ENCODE results near the gene SPEM3.

Gene SPEM3

GRCh38 chr17:7423679-7424078 lies 5.0 kb upstream of the SPEM3 start:
- Histone ChIP-seq H3K9ac (ENCODE audit: low read length) (no peak overlapping the region), H3K79me2 (ENCODE audit: insufficient read depth, low read length) (no peaks in the 10 kb centered on the region), H3K27ac (ENCODE audit: low read depth, low read length) (no peak overlapping the region), H3K9me3 (ENCODE audit: insufficient read depth, low read length) (no peaks in the 10 kb centered on the region), H4K20me1 (ENCODE audit: low read depth, low read length) (no peaks in the 10 kb centered on the region), H3K4me3 (ENCODE audit: insufficient read depth, low read length, poor library complexity, severe bottlenecking) (no peak overlapping the region), H3K4me2 (ENCODE audit: low read depth, low read length, poor library complexity, severe bottlenecking) (no peak overlapping the region), H3K36me3 (ENCODE audit: low read length) (no peaks in the 10 kb centered on the region), H3K27me3 (ENCODE audit: low read length) (no peaks in the 10 kb centered on the region), H3F3A (ENCODE audit: insufficient read depth) (no peaks in the 10 kb centered on the region), H2AFZ (ENCODE audit: low read depth, low read length, severe bottlenecking) (no peak overlapping the region), H3K9me2 (replicated peaks; ENCODE audit: insufficient read depth, low read length) (no peaks in the 10 kb centered on the region)
- no peak for TF ChIP-seq CTCF (IDR thresholded peaks at IDR 0.05; ENCODE audit: insufficient read depth, low read length, poor library complexity, severe bottlenecking)
- TF ChIP-seq EZH2phosphoT487 (conservative IDR thresholded peaks at IDR 0.05; ENCODE audit: low read length), result no peak

GRCh38 chr17:7425316-7425715 lies 3.3 kb upstream of the SPEM3 start, which contains the start of gene SPEM2:
Gene SPEM2 (plus strand): TSS chr17:7425616. CDS start chr17:7425689, 73 bp downstream.
- H3F3A ChIP-seq (ENCODE audit: insufficient read depth), result no peaks in the 10 kb centered on the region
- H2AFZ ChIP-seq (ENCODE audit: low read depth, low read length, severe bottlenecking), result no peak within 1 kb of the TSS
- no peaks in the 10 kb centered on the region for H3K27me3 ChIP-seq (ENCODE audit: low read length)
- no peak within 1 kb of the TSS for H3K9ac ChIP-seq (ENCODE audit: low read length)
- H3K36me3 ChIP-seq (ENCODE audit: low read length), result no peaks in the 10 kb centered on the region
- no peaks in the 10 kb centered on the region for H3K9me3 ChIP-seq (ENCODE audit: insufficient read depth, low read length)
- H4K20me1 ChIP-seq (ENCODE audit: low read depth, low read length), result no peaks in the 10 kb centered on the region
- no peak within 1 kb of the TSS for H3K4me3 ChIP-seq (ENCODE audit: insufficient read depth, low read length, poor library complexity, severe bottlenecking)
- H3K4me2 ChIP-seq (ENCODE audit: low read depth, low read length, poor library complexity, severe bottlenecking), result no peak within 1 kb of the TSS
- no peak for TF ChIP-seq CTCF (IDR thresholded peaks at IDR 0.05; ENCODE audit: insufficient read depth, low read length, poor library complexity, severe bottlenecking)
- TF ChIP-seq EZH2phosphoT487 (conservative IDR thresholded peaks at IDR 0.05; ENCODE audit: low read length), result no peak
- H3K79me2 ChIP-seq (ENCODE audit: insufficient read depth, low read length), result no peaks in the 10 kb centered on the region
- H3K27ac ChIP-seq (ENCODE audit: low read depth, low read length), result no peak within 1 kb of the TSS
- H3K9me2 ChIP-seq (replicated peaks; ENCODE audit: insufficient read depth, low read length), result no peaks in the 10 kb centered on the region

- no peak overlapping the region for H3K9ac ChIP-seq (ENCODE audit: low read length)
- H3K9me3 ChIP-seq (ENCODE audit: insufficient read depth, low read length), result no peaks in the 10 kb centered on the region
- H3K79me2 ChIP-seq (ENCODE audit: insufficient read depth, low read length), result no peaks in the 10 kb centered on the region
- no peak overlapping the region for H2AFZ ChIP-seq (ENCODE audit: low read depth, low read length, severe bottlenecking)
- no peaks in the 10 kb centered on the region for H3F3A ChIP-seq (ENCODE audit: insufficient read depth)
- H3K4me3 ChIP-seq (ENCODE audit: insufficient read depth, low read length, poor library complexity, severe bottlenecking), result no peak overlapping the region
- TF ChIP-seq EZH2phosphoT487 (conservative IDR thresholded peaks at IDR 0.05; ENCODE audit: low read length) (no peak), CTCF (IDR thresholded peaks at IDR 0.05; ENCODE audit: insufficient read depth, low read length, poor library complexity, severe bottlenecking) (no peak)
- no peaks in the 10 kb centered on the region for H3K9me2 ChIP-seq (replicated peaks; ENCODE audit: insufficient read depth, low read length)
- no peaks in the 10 kb centered on the region for H4K20me1 ChIP-seq (ENCODE audit: low read depth, low read length)
- no peaks in the 10 kb centered on the region for H3K27me3 ChIP-seq (ENCODE audit: low read length)
- no peak overlapping the region for H3K4me2 ChIP-seq (ENCODE audit: low read depth, low read length, poor library complexity, severe bottlenecking)
- H3K36me3 ChIP-seq (ENCODE audit: low read length), result no peaks in the 10 kb centered on the region
- H3K27ac ChIP-seq (ENCODE audit: low read depth, low read length), result no peak overlapping the region
Measured at GRCh38 chr17:7425756-7426155, 2.9 kb upstream of the SPEM3 start.

All from SU-DHL-6 (cell line).